HK-2 (cell line): Measurements from ENCODE around the gene NLGN2.

Experiments used
- DNase-seq: peaks from one replicate; pipeline ENCODE4 v3.0.0-alpha.2; 2018; ENCODE audit not compliant: unreplicated experiment

NLGN2 gene

DNA sequence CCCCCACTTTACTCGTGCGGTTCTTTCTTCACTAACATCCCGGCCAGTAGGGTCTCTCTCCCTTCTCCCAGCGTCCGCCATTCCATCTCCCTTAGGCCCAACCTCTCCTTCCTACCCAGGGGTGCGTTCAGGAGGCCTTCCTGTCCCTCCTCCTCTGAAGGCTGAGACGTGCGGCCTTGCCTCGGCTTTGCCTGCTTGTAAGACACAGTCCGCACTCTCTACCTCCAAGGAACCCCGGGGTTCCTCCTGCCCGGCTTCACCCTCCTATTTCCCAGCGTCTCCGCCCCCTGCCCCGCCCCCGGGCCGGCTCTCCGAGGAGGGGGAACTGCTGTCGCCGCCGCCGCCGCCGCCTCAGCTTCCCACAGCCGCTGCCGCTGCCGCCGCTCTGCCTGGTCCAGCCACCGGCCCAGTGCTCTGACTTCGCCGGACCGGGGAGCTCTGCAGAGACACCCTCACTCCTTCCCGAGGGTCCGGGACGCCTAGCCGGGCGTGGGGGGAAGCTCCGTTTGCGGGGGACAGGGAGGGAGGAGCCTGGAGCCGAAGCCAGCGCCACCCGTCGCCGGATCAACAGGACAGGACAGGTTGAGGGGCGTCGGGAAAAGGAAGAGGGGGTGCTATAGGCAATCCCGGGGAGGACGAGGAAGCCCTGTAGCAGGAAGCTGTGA is 30.4 kb downstream of the NLGN2 start:
- DNase-seq: no peak

DNA sequence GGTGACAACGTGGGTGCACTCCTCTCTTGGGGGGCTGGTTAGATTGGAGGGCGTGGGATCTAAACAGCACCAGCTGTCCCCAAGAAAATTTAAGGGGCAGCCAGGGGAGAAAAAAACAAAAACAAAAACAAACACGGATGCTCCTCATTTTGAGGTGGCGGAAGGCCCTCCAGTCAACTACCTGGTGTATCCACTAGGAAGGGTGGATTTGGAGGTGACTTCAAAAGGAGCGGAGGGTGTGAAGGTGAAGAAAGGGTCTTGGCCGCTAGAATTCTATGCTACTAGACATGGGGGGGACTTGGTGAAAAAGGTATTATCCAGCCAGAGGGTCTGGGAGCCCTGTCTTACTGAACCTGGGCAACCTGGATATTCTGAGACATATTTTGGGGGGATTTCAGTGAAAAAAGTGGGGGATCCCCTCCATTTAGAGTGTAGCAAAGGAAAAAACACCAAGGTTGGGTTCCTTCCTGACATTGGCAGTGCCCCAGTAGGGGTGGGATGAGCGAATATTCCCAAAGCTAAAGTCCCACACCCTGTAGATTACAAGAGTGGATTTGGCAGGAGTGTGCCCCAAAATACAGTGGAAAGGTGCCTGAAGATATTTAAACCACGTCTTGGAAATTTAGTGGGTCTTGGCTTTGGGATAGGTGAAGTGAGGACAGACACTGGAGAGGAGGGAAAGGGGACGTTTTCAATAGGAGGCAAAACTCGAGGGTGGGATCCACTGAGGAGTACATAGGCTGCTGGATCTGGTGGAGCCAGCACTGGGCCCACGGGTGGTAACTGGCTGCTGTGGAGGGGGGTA is 31.2 kb downstream of the NLGN2 start:
- no peak for DNase-seq

- DNase-seq: no peak
Measured at GRCh38 chr17:7439462-7440112, 31.9 kb downstream of the NLGN2 start, which contains the start of gene FGF11. Gene FGF11 (plus strand): TSS chr17:7439512. CDS start chr17:7439621, 109 bp downstream.

GRCh38 chr17:7440113-7440833 is 32.6 kb downstream of the NLGN2 start:
- DNase-seq: peak; percentile 78

DNA sequence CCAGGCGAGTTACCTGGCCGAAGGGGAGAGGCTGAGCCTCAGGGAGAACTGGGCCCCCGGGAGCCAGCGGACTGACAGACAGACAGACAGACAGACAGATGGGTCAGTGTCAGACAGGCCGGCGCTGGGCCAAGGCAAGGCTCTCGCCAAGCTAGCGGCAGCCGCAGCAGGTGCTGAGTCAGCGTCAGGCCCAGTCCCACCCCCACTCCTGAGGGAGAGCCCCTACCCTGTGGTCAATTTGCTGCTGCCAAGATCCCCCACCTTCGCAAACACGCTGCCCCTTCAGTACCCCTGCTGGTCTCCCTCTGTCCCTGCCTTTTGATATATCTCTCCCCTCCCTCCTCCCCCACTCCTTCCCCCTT is 33.2 kb downstream of the NLGN2 start:
- DNase-seq: peak; percentile 85

DNA sequence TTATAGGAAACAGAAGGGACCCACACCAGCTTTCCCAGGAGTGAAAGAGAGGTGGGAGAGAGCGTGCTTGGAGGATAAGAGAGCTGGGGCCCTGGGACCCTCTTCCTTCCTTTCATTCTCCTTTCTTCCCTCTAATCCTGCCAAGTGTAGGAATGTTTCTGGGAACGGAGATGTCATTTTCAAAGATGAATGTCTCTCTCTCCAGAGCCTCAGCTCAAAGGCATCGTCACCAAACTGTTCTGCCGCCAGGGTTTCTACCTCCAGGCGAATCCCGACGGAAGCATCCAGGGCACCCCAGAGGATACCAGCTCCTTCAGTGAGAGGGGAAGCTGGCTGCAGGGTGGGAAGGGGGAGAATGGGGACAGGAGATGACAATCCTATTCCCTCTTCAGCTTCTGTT is 33.6 kb downstream of the NLGN2 start:
- DNase-seq: no peak

DNA sequence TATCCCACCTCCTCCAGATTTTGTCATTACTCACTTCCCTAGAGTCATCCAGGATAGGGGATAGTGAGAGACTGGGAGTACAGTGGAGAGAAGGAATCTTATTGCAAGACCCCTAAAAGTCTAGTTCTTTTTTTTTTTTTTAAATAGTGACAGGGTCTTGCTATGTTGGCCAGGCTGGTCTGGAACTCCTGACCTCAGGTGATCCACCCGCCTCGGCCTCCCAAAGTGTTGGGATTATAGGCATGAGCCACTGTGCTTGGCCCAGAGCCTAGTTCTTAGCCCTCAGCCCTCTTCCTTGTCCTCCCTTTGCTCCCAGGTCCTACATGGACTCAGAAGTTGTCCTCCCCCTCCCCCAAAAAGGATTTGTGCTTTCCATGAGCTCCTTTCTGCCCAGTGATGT is 34.5 kb downstream of the NLGN2 start:
- DNase-seq: no peak

DNA sequence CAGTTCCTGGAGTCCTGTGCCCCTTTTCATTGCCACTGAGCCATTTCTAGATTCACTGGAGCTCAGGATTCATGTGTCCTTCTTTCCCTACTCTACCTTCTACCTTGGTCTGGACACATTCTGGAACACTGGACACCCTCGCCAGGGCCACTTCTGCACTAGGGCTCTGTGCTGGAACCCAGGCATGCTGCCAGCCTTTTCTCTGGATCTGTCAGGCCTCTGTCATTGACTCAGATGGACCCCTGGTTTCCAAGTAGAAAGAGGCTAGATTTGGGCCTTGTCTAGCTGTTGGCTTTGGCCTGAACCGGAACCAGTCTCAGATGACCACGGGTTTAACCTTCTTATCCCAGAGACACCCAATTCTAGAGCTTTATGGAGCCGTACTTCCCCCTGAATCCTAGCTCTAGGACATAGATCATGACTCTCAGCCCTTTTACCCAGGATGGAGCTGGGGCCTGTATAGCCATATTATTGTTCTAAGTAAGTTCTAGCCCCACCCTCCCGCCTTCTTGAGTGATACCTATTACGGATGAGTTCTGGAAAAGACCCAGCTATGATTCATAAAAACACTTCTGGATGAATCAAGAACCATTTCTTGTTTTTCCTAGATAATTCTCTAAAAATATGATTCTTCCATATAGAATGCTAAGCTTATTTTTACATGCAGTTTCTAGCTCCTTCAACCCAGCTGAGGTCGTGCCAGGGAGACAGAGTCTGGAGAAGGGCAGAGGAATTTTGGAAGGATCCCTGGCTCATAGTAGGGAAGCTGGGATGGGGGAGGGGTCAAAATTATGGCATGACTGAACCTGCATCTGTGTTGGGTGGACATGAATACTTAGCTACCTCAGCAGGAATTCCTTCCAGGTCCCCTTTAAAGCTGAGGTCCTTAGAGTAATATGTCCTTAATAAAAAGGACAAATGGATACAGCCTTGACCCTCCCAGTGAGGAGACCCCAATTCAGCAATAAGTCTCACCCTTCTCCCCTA is 36.1 kb downstream of the NLGN2 start:
- no peak for DNase-seq

DNA sequence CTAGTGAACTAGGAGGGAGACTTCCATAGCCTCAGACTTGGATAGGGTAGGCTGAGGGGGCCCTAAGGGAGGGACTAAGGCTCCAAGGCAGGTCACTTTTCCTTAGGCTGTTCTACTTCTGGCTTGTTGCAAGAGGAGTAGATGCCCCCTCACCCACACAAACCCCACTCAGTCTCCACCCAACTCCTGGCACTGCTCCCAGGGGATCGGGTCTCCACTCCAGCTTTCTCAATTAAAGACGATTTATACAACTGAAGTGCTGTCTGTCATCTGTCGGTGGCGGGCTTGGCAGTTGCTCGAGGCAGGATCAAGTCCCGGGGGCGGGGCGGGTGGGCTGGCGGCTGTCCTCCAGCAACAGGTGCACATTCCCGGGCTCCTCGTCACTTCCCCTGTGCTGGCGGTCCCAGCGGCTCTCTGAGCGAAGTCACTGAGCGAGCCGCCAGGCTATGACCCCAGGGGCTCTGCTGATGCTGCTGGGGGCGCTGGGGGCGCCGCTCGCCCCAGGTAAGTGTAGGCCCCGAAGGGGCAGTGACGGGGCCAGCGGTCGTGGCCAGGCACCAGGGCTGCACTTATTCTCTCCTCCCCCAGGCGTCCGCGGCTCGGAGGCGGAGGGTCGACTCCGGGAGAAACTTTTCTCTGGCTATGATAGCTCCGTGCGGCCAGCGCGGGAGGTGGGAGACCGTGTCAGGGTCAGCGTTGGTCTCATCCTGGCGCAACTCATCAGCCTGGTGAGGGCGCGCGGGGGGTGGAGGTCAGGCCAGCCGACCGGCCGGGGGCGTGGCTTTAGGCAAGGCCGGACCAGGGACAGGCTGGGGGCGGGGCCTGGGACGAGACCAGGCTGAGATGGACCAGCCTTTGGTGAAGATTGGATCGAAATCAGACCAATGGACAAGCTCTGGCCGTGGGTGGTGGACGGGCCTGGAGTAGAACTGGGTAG is 37.3 kb downstream of the NLGN2 start, which contains the start of gene CHRNB1:
TSS of gene CHRNB1 (plus strand) at position 380 of the 937 bp plus-strand sequence. CDS start at position 447, 67 bp downstream.
- peak; percentile 55 for DNase-seq

DNA sequence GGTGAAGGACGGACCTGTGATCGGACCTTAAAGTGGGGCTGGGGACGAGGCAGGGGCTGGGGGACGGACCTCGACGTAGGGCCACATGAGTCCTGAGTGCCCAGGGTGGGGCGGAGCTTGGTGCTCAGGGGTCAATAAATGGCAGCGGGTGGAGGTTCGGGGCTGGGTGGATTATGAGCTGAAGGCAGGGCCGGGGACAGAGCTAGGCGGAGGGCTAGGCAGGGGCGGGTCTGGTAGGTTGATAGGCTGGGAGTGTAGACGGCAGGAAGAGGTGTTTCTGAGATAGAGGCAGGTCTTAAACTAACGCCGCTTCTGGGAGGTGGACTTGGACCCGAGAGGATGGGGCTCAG is 37.9 kb downstream of the NLGN2 start:
- DNase-seq: peak; percentile 49

- DNase-seq: no peak
Measured at GRCh38 chr17:7448461-7448860, 40.8 kb downstream of the NLGN2 start.

- no peak for DNase-seq
Measured at GRCh38 chr17:7459961-7460545, 52.4 kb downstream of the NLGN2 start.

GRCh38 chr17:7460850-7461660 is 53.4 kb downstream of the NLGN2 start:
- DNase-seq: no peak

GRCh38 chr17:7462474-7463371 is 55.1 kb downstream of the NLGN2 start:
- no peak for DNase-seq

- no peak for DNase-seq
Measured at GRCh38 chr17:7463372-7463846, 55.8 kb downstream of the NLGN2 start.

DNA sequence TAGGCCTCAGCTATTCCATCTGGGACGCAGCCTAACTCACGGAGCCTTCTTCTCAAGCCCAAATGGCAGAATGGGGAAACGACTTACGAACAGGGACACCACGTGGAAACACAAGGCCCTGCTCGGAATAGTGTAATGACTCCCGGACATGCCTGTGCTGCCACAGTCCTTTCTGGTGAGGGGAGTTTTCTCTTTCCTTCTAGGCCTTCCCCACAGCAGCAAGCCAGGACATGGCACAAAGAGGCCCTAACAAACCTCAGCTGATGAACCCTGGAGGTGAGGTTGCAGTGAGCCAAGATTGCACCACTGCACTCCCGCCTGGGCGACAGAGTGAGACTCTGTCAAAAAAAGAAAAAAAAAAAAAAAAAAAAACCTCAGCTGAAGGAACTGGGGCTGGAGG is 56.4 kb downstream of the NLGN2 start:
- DNase-seq: no peak

- no peak for DNase-seq
Measured at GRCh38 chr17:7465597-7466275, 58.1 kb downstream of the NLGN2 start.
